Measurements from ENCODE around the gene MIEF1.

Gene MIEF1

GRCh38 chr22:39502109-39502788 lies at the start of gene MIEF1:
TSS of gene MIEF1 (plus strand) at chr22:39502290. CDS start at chr22:39511295, 9,005 bp downstream.
- DNase-seq: peak; percentile 94

GRCh38 chr22:39452740-39453040 lies 49.4 kb upstream of the MIEF1 start:
- no peak for DNase-seq

- no peak for DNase-seq
Measured at GRCh38 chr22:39453765-39454378, 48.2 kb upstream of the MIEF1 start.

- DNase-seq: no peak
Measured at GRCh38 chr22:39454385-39454871, 47.7 kb upstream of the MIEF1 start.

GRCh38 chr22:39456522-39457197 lies 45.4 kb upstream of the MIEF1 start, which contains the start of gene MGAT3:
TSS of gene MGAT3 (plus strand) at chr22:39457012. CDS start at chr22:39487348, 30,336 bp downstream.
- DNase-seq: no peak

- no peak for DNase-seq
Measured at GRCh38 chr22:39457198-39457555, 44.9 kb upstream of the MIEF1 start.

- DNase-seq: no peak
Measured at GRCh38 chr22:39457556-39458443, 44.3 kb upstream of the MIEF1 start.

GRCh38 chr22:39458444-39459083 lies 43.5 kb upstream of the MIEF1 start:
- DNase-seq: no peak

- DNase-seq: no peak
Measured at GRCh38 chr22:39459681-39460080, 42.4 kb upstream of the MIEF1 start.

GRCh38 chr22:39462443-39463221 lies 39.5 kb upstream of the MIEF1 start:
- DNase-seq: no peak

GRCh38 chr22:39463277-39463676 lies 38.8 kb upstream of the MIEF1 start:
- no peak for DNase-seq

- no peak for DNase-seq
Measured at GRCh38 chr22:39463931-39464390, 38.1 kb upstream of the MIEF1 start.

GRCh38 chr22:39466228-39467006 lies 35.7 kb upstream of the MIEF1 start:
- no peak for DNase-seq

GRCh38 chr22:39467390-39467895 lies 34.6 kb upstream of the MIEF1 start:
- no peak for DNase-seq

- DNase-seq: no peak
Measured at GRCh38 chr22:39468487-39469325, 33.4 kb upstream of the MIEF1 start.

- DNase-seq: no peak
Measured at GRCh38 chr22:39469326-39469680, 32.8 kb upstream of the MIEF1 start.

GRCh38 chr22:39469681-39470450 lies 32.2 kb upstream of the MIEF1 start:
- no peak for DNase-seq

GRCh38 chr22:39470451-39471291 lies 31.4 kb upstream of the MIEF1 start:
- no peak for DNase-seq
